GM12878 (cell line): ENCODE measurements around the gene PPFIA4. TPM values are rescaled to one million over a fixed set of nuclear protein-coding genes. Genes with fewer than 3 reads are reported as not detected.

Source experiments
- ATAC-seq: fragments of 200-7000 bp; cut with Tn5 transposase; 3 replicates; pipeline ENCODE4 v1.9.1; 2020; ENCODE audit warnings: mild to moderate bottlenecking, moderate library complexity
- BruUV-seq: library from RNA; stranded (reverse); fragments of 400-500 nt; replicated peaks from 2 replicates; lab custom pipeline; 2021; lab: Mats Ljungman, UMichigan
- CTCF ChIA-PET: fragments of 300-600 bp; sonication (Branson Sonifier 250); formaldehyde crosslinking; extraction: SDS; loops from one replicate; lab custom pipeline; 2021; ENCODE audit warnings: inconsistent platforms; lab: Yijun Ruan, JAX
- POLR2A ChIA-PET: fragments of 350-600 bp; formaldehyde crosslinking; extraction: SDS; loops from one replicate; lab custom pipeline; 2021; ENCODE audit warnings: inconsistent platforms; lab: Charles Lee
- RAD21 ChIA-PET: fragments of 300-600 bp; sonication (Branson Sonifier 250); formaldehyde crosslinking; loops from one replicate; lab custom pipeline; 2023; ENCODE audit warnings: antibody characterized with exemption; ENCODE audit not compliant: unreplicated experiment; lab: Charles Lee
- SMC1A ChIA-PET: fragments of 300-600 bp; sonication (Branson Sonifier 250); formaldehyde crosslinking; loops from one replicate; lab custom pipeline; 2023; ENCODE audit not compliant: unreplicated experiment, uncharacterized antibody; lab: Charles Lee
- DNase-seq: peaks from one replicate; pipeline ENCODE4 v3.0.0-alpha.2; 2011; ENCODE audit warnings: low read depth, low spot score
- FAIRE-seq: peaks from 3 replicates; lab custom pipeline; 2011; peaks lifted over from hg19 to GRCh38; lab: Jason Lieb, UNC
- H2AFZ ChIP-seq: 2 replicates; pipeline ENCODE4 v1.6.0; 2011; ENCODE audit warnings: low read depth, low read length, control low read depth; ENCODE audit not compliant: control insufficient read depth
- H3K27ac ChIP-seq: 2 replicates; pipeline ENCODE4 v1.5.1; 2011; ENCODE audit warnings: control low read depth; ENCODE audit not compliant: control insufficient read depth, insufficient read depth
- H3K27me3 ChIP-seq, 2 experiments: replicated peaks in 1 of 2; 2 replicates each; pipeline versions ENCODE4 v1.6.0 to v1.6.1; 2011; ENCODE audit warnings: low read length in 1 of 2; ENCODE audit not compliant: control insufficient read depth in 2 of 2, insufficient read depth in 2 of 2
- H3K36me3 ChIP-seq, 2 experiments: 2 replicates each; pipeline ENCODE4 v1.5.1; 2011; ENCODE audit warnings: low read length in 1 of 2; ENCODE audit not compliant: control insufficient read depth in 2 of 2, insufficient read depth in 2 of 2
- H3K4me1 ChIP-seq: 2 replicates; pipeline ENCODE4 v1.6.1; 2011; ENCODE audit warnings: mild to moderate bottlenecking, low read length, moderate library complexity, mixed read lengths; ENCODE audit not compliant: control insufficient read depth, insufficient read depth
- H3K4me2 ChIP-seq: 2 replicates; pipeline ENCODE4 v1.6.0; 2011; ENCODE audit warnings: control low read depth; ENCODE audit not compliant: control insufficient read depth, insufficient read depth
- H3K4me3 ChIP-seq: fragments of 200-600 bp; sonication (generic); 2 replicates; pipeline ENCODE4 v1.5.1; 2016
- H3K79me2 ChIP-seq: 2 replicates; pipeline ENCODE4 v1.6.0; 2011; ENCODE audit warnings: low read length; ENCODE audit not compliant: control insufficient read depth, insufficient read depth
- H3K9ac ChIP-seq: 2 replicates; pipeline ENCODE4 v1.8.0; 2011; ENCODE audit warnings: low read length, control low read depth, mixed read lengths; ENCODE audit not compliant: control insufficient read depth, insufficient read depth
- H3K9me3 ChIP-seq: replicated peaks from 3 replicates; pipeline ENCODE4 v1.5.1; 2011; ENCODE audit warnings: mild to moderate bottlenecking, low read length; ENCODE audit not compliant: control insufficient read depth, insufficient read depth
- H4K20me1 ChIP-seq: 2 replicates; pipeline ENCODE4 v1.6.0; 2011; ENCODE audit not compliant: control insufficient read depth, insufficient read depth
- BCL3 ChIP-seq: IDR thresholded peaks from 2 replicates; pipeline ENCODE4 v1.6.1; 2011; ENCODE audit warnings: borderline replicate concordance, low read depth, mild to moderate bottlenecking, moderate library complexity, low read length; ENCODE audit not compliant: insufficient read depth, poor library complexity, severe bottlenecking
- CHD4 ChIP-seq: fragments of 200-600 bp; sonication (generic); IDR thresholded peaks from 2 replicates; pipeline ENCODE4 v1.6.1; 2016; ENCODE audit warnings: mild to moderate bottlenecking
- HDAC6 ChIP-seq: fragments of 200-600 bp; sonication (generic); IDR thresholded peaks from one replicate; pipeline ENCODE4 v1.8.0; 2017; ENCODE audit warnings: antibody characterized with exemption; ENCODE audit not compliant: unreplicated experiment
- KLF5 ChIP-seq: fragments of 450-650 bp; IDR thresholded peaks from 2 replicates; pipeline ENCODE4 v1.6.1; 2014; ENCODE audit warnings: mild to moderate bottlenecking; ENCODE audit not compliant: partially characterized antibody
- MLLT1 ChIP-seq: fragments of 450-650 bp; IDR thresholded peaks from 2 replicates; pipeline ENCODE4 v1.6.1; 2016; ENCODE audit warnings: mild to moderate bottlenecking
- MTA3 ChIP-seq: IDR thresholded peaks from 2 replicates; pipeline ENCODE4 v1.6.1; 2012; ENCODE audit warnings: low read length, inconsistent platforms, borderline replicate concordance
- MXI1 ChIP-seq: fragments of 150-350 bp; IDR thresholded peaks from 2 replicates; pipeline ENCODE4 v1.6.1; 2011; ENCODE audit warnings: low read depth, mild to moderate bottlenecking, inconsistent platforms, low read length, improper control_type of control experiment
- MYB ChIP-seq: fragments of 150-350 bp; IDR thresholded peaks from 2 replicates; pipeline ENCODE4 v1.6.1; 2014; ENCODE audit warnings: mild to moderate bottlenecking, low read depth, low read length, borderline replicate concordance
- NR2F1 ChIP-seq: fragments of 450-650 bp; conservative IDR thresholded peaks from 2 replicates; pipeline ENCODE4 v1.6.1; 2017; ENCODE audit warnings: mild to moderate bottlenecking
- RCOR1 ChIP-seq: conservative IDR thresholded peaks from 2 replicates; pipeline ENCODE4 v1.6.1; 2012; ENCODE audit warnings: low read depth, low read length, improper control_type of control experiment
- WRNIP1 ChIP-seq: IDR thresholded peaks from 2 replicates; pipeline ENCODE4 v1.6.1; 2011; ENCODE audit warnings: low read depth, low read length, improper control_type of control experiment, borderline replicate concordance
- YY1 ChIP-seq: IDR thresholded peaks from 2 replicates; pipeline ENCODE4 v1.6.1; 2011; ENCODE audit warnings: low read depth, mild to moderate bottlenecking, low read length
- ZBTB33 ChIP-seq: fragments of 450-650 bp; IDR thresholded peaks from 2 replicates; pipeline ENCODE4 v1.6.1; 2017; ENCODE audit warnings: mild to moderate bottlenecking
- ZBTB40 ChIP-seq: fragments of 450-650 bp; IDR thresholded peaks from 2 replicates; pipeline ENCODE4 v1.6.1; 2016; ENCODE audit warnings: mild to moderate bottlenecking, moderate library complexity, borderline replicate concordance
- ZNF217 ChIP-seq: fragments of 450-650 bp; IDR thresholded peaks from 2 replicates; pipeline ENCODE4 v1.6.1; 2017; ENCODE audit warnings: antibody characterized with exemption, mild to moderate bottlenecking
- WGBS: methylation state at CpG from one replicate; pipeline ENCODE4 v1.1.6; 2016; ENCODE audit warnings: low lambda C conversion rate; ENCODE audit not compliant: insufficient replicate concordance, insufficient coverage; ENCODE audit errors: missing lambda C conversion rate; 5-methylcytosine and 5-hydroxymethylcytosine counted together
- in situ Hi-C: fragments of 300-500 bp; cut with MboI; formaldehyde crosslinking; loops from 9 replicates; pipeline ENCODE4 v1.14.3; 2018; ENCODE audit warnings: mixed read lengths
- intact Hi-C: fragments of 100-400 bp; cut with micrococcal nuclease; formaldehyde crosslinking; loops from one replicate; pipeline ENCODE4 v1.14.2; 2022; ENCODE audit not compliant: unreplicated experiment
- polyA plus RNA-seq, 11 experiments: library from polyadenylated mRNA; depleted of rRNA in 4 of 11; unstranded in 6 of 11; stranded (reverse) in 5 of 11; fragments of >200 nt; fragmentation: Nextera tagmentation in 4 of 11; fragmentation: Illumina TruSeq in 1 of 11; extraction: Ambion mirVana in 4 of 11; extraction: Trizol in 1 of 11; gene quantifications; 1 replicate in 1 of 11; 2 replicates in 10 of 11; pipeline versions ENCODE4 v1.2.1 to v1.2.3, GENCODE V29; 2011 to 2016; ENCODE audit warnings: inconsistent platforms in 2 of 11, missing spikeins in 2 of 11, low read depth in 1 of 11
- total RNA-seq, 4 experiments: library from RNA; depleted of rRNA in 3 of 4; stranded (reverse); fragments of >200 nt in 3 of 4; fragmentation: Illumina TruSeq in 1 of 4; extraction: Trizol in 1 of 4; gene quantifications; 2 replicates each; pipeline versions ENCODE4 v1.2.1 to v1.2.3, GENCODE V29; 2013 to 2021

Gene PPFIA4
- total and polyA plus RNA-seq, 10 of the 15 experiments (the other 5 are each of a cell fraction or from before 2014, with no cell fraction given) = 0.02 to 19.7 (median 0.34) TPM; not detected in 1

GRCh38 chr1:203126866-203127665 lies 100.8 kb downstream of the PPFIA4 start:
- WGBS = 32% methylated on average over 11 of the region's 12 CpGs
- TF ChIP-seq HDAC6 = no peak
- TF ChIP-seq CHD4 = no peak
- no peak for TF ChIP-seq MXI1
- no peak for TF ChIP-seq ZNF217
- TF ChIP-seq WRNIP1 = no peak
- no peak for TF ChIP-seq YY1
- TF ChIP-seq NR2F1 = no peak
- TF ChIP-seq RCOR1 = no peak
- TF ChIP-seq ZBTB40 = no peak
- TF ChIP-seq ZBTB33 = no peak
- TF ChIP-seq BCL3 = no peak
- no peak for TF ChIP-seq MYB
- TF ChIP-seq MLLT1 = no peak
- no peak for TF ChIP-seq MTA3
- TF ChIP-seq KLF5 = no peak

More at GRCh38 chr1:203126866-203127665, 100.8 kb downstream of the PPFIA4 start:
- peaks cover 5 to 7% of the 10 kb centered on the region in 2 experiments for H3K27me3 ChIP-seq
- H3K4me2 ChIP-seq = no peak overlapping the region
- ATAC-seq = no peak
- H3K36me3 ChIP-seq = no peaks in the 10 kb centered on the region
- H3K79me2 ChIP-seq = no peaks in the 10 kb centered on the region
- ChIA-PET POLR2A (no interaction called here), RAD21 (no interaction called here), CTCF (interaction anchor here (1.5 to 2.1 kb wide), 2 partner anchors 88 to 89 kb away, joined by 3 to 9 read pairs; no protein-coding TSS in a partner anchor), SMC1A (no interaction called here)
- no peak overlapping the region for H3K9ac ChIP-seq
- H3K9me3 ChIP-seq = no peaks in the 10 kb centered on the region
- no peak overlapping the region for H3K27ac ChIP-seq
- intact Hi-C loops (no loop called here), in situ Hi-C loops (no loop called here)
- H4K20me1 ChIP-seq = no peaks in the 10 kb centered on the region
- no peaks in the 10 kb centered on the region for H3K4me1 ChIP-seq
- no peak overlapping the region for H3K4me3 ChIP-seq
- FAIRE-seq = no peak
- H2AFZ ChIP-seq = no peak overlapping the region
- DNase-seq = no peak
- no TSS peak for BruUV-seq
